GM21576 (cell line): ENCODE results near the gene MAP2K4.

ENCODE experiments used
- ATAC-seq: cut with Tn5 transposase; IDR thresholded peaks from one replicate; pipeline ENCODE4 v1.9.1; 2021; ENCODE audit warnings: mild to moderate bottlenecking, moderate library complexity; ENCODE audit not compliant: unreplicated experiment

MAP2K4 gene

GRCh38 chr17:12085076-12085949 lies 64.6 kb downstream of the MAP2K4 start:
- ATAC-seq = no peak

GRCh38 chr17:12088035-12088434 lies 67.4 kb downstream of the MAP2K4 start:
- ATAC-seq = no peak

- ATAC-seq = no peak
These were observed 69.2 kb downstream of the MAP2K4 start for GRCh38 chr17:12089809-12090384.

GRCh38 chr17:12094336-12094735 lies 73.7 kb downstream of the MAP2K4 start:
- ATAC-seq = no peak

- ATAC-seq = no peak
These were observed 74.8 kb downstream of the MAP2K4 start for GRCh38 chr17:12095522-12095921.

- ATAC-seq = no peak
These were observed 76.6 kb downstream of the MAP2K4 start for GRCh38 chr17:12097326-12097725.

GRCh38 chr17:12098568-12098967 lies 77.9 kb downstream of the MAP2K4 start:
- peak; percentile 94 for ATAC-seq

- no peak for ATAC-seq
These were observed 78.7 kb downstream of the MAP2K4 start for GRCh38 chr17:12099412-12099811.

- ATAC-seq = no peak
These were observed 84.2 kb downstream of the MAP2K4 start for GRCh38 chr17:12104831-12105230.

- ATAC-seq = no peak
These were observed 87.2 kb downstream of the MAP2K4 start for GRCh38 chr17:12107905-12108304.

GRCh38 chr17:12110906-12111305 lies 90.2 kb downstream of the MAP2K4 start:
- no peak for ATAC-seq

- no peak for ATAC-seq
These were observed 92.5 kb downstream of the MAP2K4 start for GRCh38 chr17:12113156-12113555.

- ATAC-seq = no peak
These were observed 94.2 kb downstream of the MAP2K4 start for GRCh38 chr17:12114686-12115418.

- no peak for ATAC-seq
These were observed 95.5 kb downstream of the MAP2K4 start for GRCh38 chr17:12116143-12116542.

GRCh38 chr17:12118617-12119016 lies 97.9 kb downstream of the MAP2K4 start:
- ATAC-seq = no peak

- ATAC-seq = no peak
These were observed 101.4 kb downstream of the MAP2K4 start for GRCh38 chr17:12122075-12122474.

- no peak for ATAC-seq
These were observed 106.5 kb downstream of the MAP2K4 start for GRCh38 chr17:12127177-12127576.

GRCh38 chr17:12127667-12128066 lies 107.0 kb downstream of the MAP2K4 start:
- ATAC-seq = no peak

GRCh38 chr17:12128946-12129345 lies 108.3 kb downstream of the MAP2K4 start:
- ATAC-seq = no peak

GRCh38 chr17:12133183-12133582 lies 112.5 kb downstream of the MAP2K4 start:
- ATAC-seq = no peak

- ATAC-seq = no peak
These were observed 113.4 kb downstream of the MAP2K4 start for GRCh38 chr17:12134101-12134500.

- no peak for ATAC-seq
These were observed 113.9 kb downstream of the MAP2K4 start for GRCh38 chr17:12134587-12134986.
